HepG2 (cell line): Measurements from ENCODE around the gene FAM131A. TPM values are rescaled to one million over a fixed set of nuclear protein-coding genes. Genes with fewer than 3 reads are reported as not detected.
A peak's percentile ranks its signal among the peaks of the same experiment; 100 is the strongest.

ENCODE experiments used
- ATAC-seq: fragments of 200-7000 bp; cut with Tn5 transposase; 3 replicates; pipeline ENCODE4 v1.9.1; 2020; ENCODE audit warnings: mild to moderate bottlenecking, moderate library complexity
- BruUV-seq: library from RNA; stranded (reverse); fragments of 400-500 nt; replicated peaks from 2 replicates; lab custom pipeline; 2021; lab: Mats Ljungman, UMichigan
- CTCF ChIA-PET: fragments of 300-600 bp; formaldehyde crosslinking; extraction: SDS; loops from one replicate; lab custom pipeline; 2021; ENCODE audit warnings: low total read pairs, inconsistent platforms, low intra/inter-chr PET ratio; lab: Yijun Ruan, JAX
- POLR2A ChIA-PET: fragments of 350-600 bp; sonication (Branson Sonifier 250); formaldehyde crosslinking; loops from one replicate; lab custom pipeline; 2020; ENCODE audit warnings: antibody characterized with exemption, inconsistent platforms; lab: Yijun Ruan, JAX
- DNase-seq: peaks from one replicate; pipeline ENCODE4 v3.0.0-alpha.2; 2015; ENCODE audit warnings: low spot score
- FAIRE-seq: peaks from 3 replicates; lab custom pipeline; 2011; peaks lifted over from hg19 to GRCh38; lab: Jason Lieb, UNC
- H2AFZ ChIP-seq: one replicate; pipeline ENCODE4 v1.6.1; 2011; ENCODE audit warnings: low read length, inconsistent platforms
- H3K27ac ChIP-seq: fragments of 300-600 bp; 3 replicates; pipeline ENCODE4 v1.8.0; 2011; ENCODE audit warnings: mixed run types, mild to moderate bottlenecking, mixed read lengths, low read length, inconsistent platforms; ENCODE audit not compliant: insufficient read depth; ENCODE audit errors: extremely low read length
- H3K27me3 ChIP-seq, 2 experiments: fragments of 200-600 bp in 1 of 2; 2 replicates in 1 of 2; 3 replicates in 1 of 2; pipeline versions ENCODE4 v1.6.0 to v1.8.0; 2011; ENCODE audit warnings: low read length in 2 of 2, mild to moderate bottlenecking in 2 of 2, moderate library complexity in 2 of 2, inconsistent platforms in 1 of 2; ENCODE audit not compliant: insufficient read depth in 2 of 2, control insufficient read depth in 1 of 2
- H3K36me3 ChIP-seq, 2 experiments: fragments of 200-600 bp in 1 of 2; replicated peaks in 1 of 2; 2 replicates in 1 of 2; 3 replicates in 1 of 2; pipeline versions ENCODE4 v1.5.1 to v1.8.0; 2011; ENCODE audit warnings: low read length in 2 of 2, inconsistent platforms in 1 of 2; ENCODE audit not compliant: insufficient read depth in 2 of 2, control insufficient read depth in 1 of 2
- H3K4me1 ChIP-seq: 2 replicates; pipeline ENCODE4 v1.5.1; 2012; ENCODE audit warnings: low read length, inconsistent platforms; ENCODE audit not compliant: insufficient read depth
- H3K4me2 ChIP-seq: 2 replicates; pipeline ENCODE4 v1.6.0; 2011; ENCODE audit warnings: low read depth, low read length, inconsistent platforms
- H3K4me3 ChIP-seq, 3 experiments: fragments of 200-600 bp in 1 of 3; sonication (generic), shearing (Covaris generic) in 1 of 3; replicated peaks in 1 of 3; 2 replicates each; pipeline ENCODE4 v1.5.1; 2011 to 2016; ENCODE audit warnings: low read length in 3 of 3, inconsistent platforms in 2 of 3, low read depth in 2 of 3, mild to moderate bottlenecking in 2 of 3, control low read depth in 1 of 3, mixed read lengths in 1 of 3; ENCODE audit not compliant: insufficient read depth in 1 of 3
- H3K79me2 ChIP-seq: one replicate; pipeline ENCODE4 v1.6.1; 2011; ENCODE audit warnings: low read length, inconsistent platforms; ENCODE audit not compliant: insufficient read depth
- H3K9ac ChIP-seq: 2 replicates; pipeline ENCODE4 v1.6.0; 2011; ENCODE audit warnings: mild to moderate bottlenecking, low read depth, low read length, inconsistent platforms; ENCODE audit not compliant: insufficient read depth
- H3K9me3 ChIP-seq: 2 replicates; pipeline ENCODE4 v1.5.1; 2012; ENCODE audit warnings: mild to moderate bottlenecking, low read length
- H4K20me1 ChIP-seq: 2 replicates; pipeline ENCODE4 v1.6.0; 2011; ENCODE audit warnings: inconsistent platforms, mild to moderate bottlenecking, low read length, moderate library complexity; ENCODE audit not compliant: insufficient read depth
- ELF4 ChIP-seq: sonication (generic); formaldehyde crosslinking; IDR thresholded peaks from 2 replicates; pipeline ENCODE4 v1.5.0; 2020; ENCODE audit warnings: missing genetic modification reagents, mild to moderate bottlenecking, moderate library complexity, borderline replicate concordance
- HOXA3 ChIP-seq: sonication (generic); formaldehyde crosslinking; IDR thresholded peaks from 2 replicates; pipeline ENCODE4 v1.5.0; 2020; ENCODE audit warnings: missing genetic modification reagents
- IKZF4 ChIP-seq: sonication (generic); formaldehyde crosslinking; IDR thresholded peaks from 2 replicates; pipeline ENCODE4 v1.5.1; 2020; ENCODE audit warnings: borderline replicate concordance, mild to moderate bottlenecking, low read depth, missing genetic modification reagents; ENCODE audit errors: not compliant biosample characterization
- KLF6 ChIP-seq: IDR thresholded peaks from 2 replicates; pipeline ENCODE4 v1.8.0; 2016; ENCODE audit warnings: missing biosample characterization, missing genetic modification reagents
- SAP130 ChIP-seq: IDR thresholded peaks from 2 replicates; pipeline ENCODE4 v1.6.1; 2016; ENCODE audit warnings: low read depth
- TOE1 ChIP-seq: sonication (generic); formaldehyde crosslinking; IDR thresholded peaks from 2 replicates; pipeline ENCODE4 v1.4.0; 2020; ENCODE audit warnings: mild to moderate bottlenecking, missing genetic modification reagents
- YY1 ChIP-seq: IDR thresholded peaks from 2 replicates; pipeline ENCODE4 v1.6.1; 2011; ENCODE audit warnings: low read length, low read depth, moderate library complexity, mild to moderate bottlenecking; ENCODE audit not compliant: insufficient read depth, insufficient replicate concordance
- ZFX ChIP-seq: sonication (generic); formaldehyde crosslinking; IDR thresholded peaks from 2 replicates; pipeline ENCODE4 v1.4.0; 2020; ENCODE audit warnings: mild to moderate bottlenecking, low read depth, missing genetic modification reagents, moderate library complexity
- ZNF17 ChIP-seq: sonication (generic); formaldehyde crosslinking; IDR thresholded peaks from 2 replicates; pipeline ENCODE4 v1.5.0; 2020; ENCODE audit warnings: mild to moderate bottlenecking, missing genetic modification reagents
- ZNF546 ChIP-seq: sonication (generic); formaldehyde crosslinking; conservative IDR thresholded peaks from 2 replicates; pipeline ENCODE4 v1.8.1; 2023; ENCODE audit warnings: mild to moderate bottlenecking, missing genetic modification reagents
- ZNF777 ChIP-seq: sonication (generic); formaldehyde crosslinking; IDR thresholded peaks from 2 replicates; pipeline ENCODE4 v1.4.0; 2020; ENCODE audit warnings: missing genetic modification reagents
- WGBS: methylation state at CpG from one replicate; pipeline ENCODE4 v1.1.6; 2017; ENCODE audit warnings: low lambda C conversion rate; 5-methylcytosine and 5-hydroxymethylcytosine counted together
- in situ Hi-C: cut with HindIII; loops from 2 replicates; pipeline ENCODE4 v1.10.0; 2017; ENCODE audit warnings: low pct_unique_long_range_greater_than_20kb; ENCODE audit not compliant: extremely low pct_ligation_motif_present
- intact Hi-C: fragments of 100-400 bp; cut with micrococcal nuclease; formaldehyde crosslinking; loops from one replicate; pipeline ENCODE4 v1.10.0; 2022; ENCODE audit not compliant: unreplicated experiment
- polyA plus RNA-seq, 8 experiments: library from polyadenylated mRNA; depleted of rRNA in 3 of 8; stranded (reverse) in 7 of 8; unstranded in 1 of 8; fragments of >200 nt; fragmentation: Illumina TruSeq in 4 of 8; extraction: Trizol in 4 of 8; gene quantifications; 2 replicates each; pipeline versions ENCODE4 v1.2.1 to v1.2.3, GENCODE V29; 2011 to 2016; ENCODE audit warnings: low read depth in 4 of 8, missing spikeins in 1 of 8, mixed read lengths in 1 of 8; ENCODE audit not compliant: insufficient read depth in 1 of 8
- total RNA-seq, 5 experiments: library from RNA; depleted of rRNA; stranded (reverse); fragments of >200 nt; fragmentation: Illumina TruSeq; extraction: Trizol; gene quantifications; 2 replicates each; pipeline ENCODE4 v1.2.3, GENCODE V29; 2016; ENCODE audit warnings: low read depth in 1 of 5
- TF ChIP-seq, protein P1 (sequence below): sonication (generic); formaldehyde crosslinking; conservative IDR thresholded peaks from 2 replicates; pipeline ENCODE4 v1.4.0; 2020; ENCODE audit warnings: mild to moderate bottlenecking, missing genetic modification reagents, moderate library complexity
- TF ChIP-seq, protein P2 (sequence below): sonication (generic); formaldehyde crosslinking; IDR thresholded peaks from 2 replicates; pipeline ENCODE4 v1.4.0; 2020; ENCODE audit warnings: missing genetic modification reagents
- TF ChIP-seq, protein P3 (sequence below): sonication (generic); formaldehyde crosslinking; IDR thresholded peaks from 2 replicates; pipeline ENCODE4 v1.5.0; 2020; ENCODE audit warnings: missing genetic modification reagents
- TF ChIP-seq, protein P4 (sequence below): sonication (generic); formaldehyde crosslinking; IDR thresholded peaks from 2 replicates; pipeline ENCODE4 v1.5.1; 2020; ENCODE audit warnings: mild to moderate bottlenecking, moderate library complexity, missing genetic modification reagents

The FAM131A gene
- total and polyA plus RNA-seq, 2 of the 13 experiments (the other 11 are each of a cell fraction or from before 2014, with no cell fraction given): 9.2 to 9.3 TPM

GRCh38 chr3:184361532-184361931, 24.1 kb downstream of the FAM131A start, which contains the start of the genes CLCN2 and POLR2H:
Gene CLCN2, minus strand, starts transcription at chr3:184361605. Its CDS starts 126 bp downstream, at chr3:184361479.
Gene POLR2H, plus strand, starts transcription at chr3:184361710. Its CDS starts 1,783 bp downstream, at chr3:184363493.
- Histone ChIP-seq H3K4me2 (peak within 1 kb of the TSS; percentile 100), H3K27ac (peak within 1 kb of the TSS; percentile 97), H2AFZ (no peak within 1 kb of the TSS), H3K36me3 (peaks cover 12 to 30% of the 10 kb centered on the region in 2 experiments), H3K9me3 (no peaks in the 10 kb centered on the region), H3K9ac (peak within 1 kb of the TSS; percentile 97), H3K27me3 (no peaks in the 10 kb centered on the region; a peak in 1 of 5 replicates), H4K20me1 (peaks cover 7% of the 10 kb centered on the region; the same call in 1 of the 2 replicates), H3K4me3 (peak within 1 kb of the TSS; percentile 93 to 96 (median 96)), H3K79me2 (peaks cover 31% of the 10 kb centered on the region), H3K4me1 (peaks cover 44% of the 10 kb centered on the region)
- no CpG with 5 or more reads among the region's 56 CpGs for WGBS
- ATAC-seq (peak; percentile 74), FAIRE-seq (no peak), DNase-seq (peak; percentile 53)
- ChIA-PET CTCF (no interaction called here), POLR2A (interaction anchor here (1.4 to 2.9 kb wide), 10 partner anchors 10 to 176 kb away, joined by 3 to 18 read pairs (median 8); partner anchors contain the start of genes ABCF3, CHRD and FAM131A)
- BruUV-seq: no TSS peak
- intact Hi-C loops (no loop called here), in situ Hi-C loops (no loop called here)
- TF ChIP-seq YY1: peak; percentile 53
- TF ChIP-seq ZNF777: peak; percentile 69; the same call in 1 of the 2 replicates
- TF ChIP-seq, protein P1, sequence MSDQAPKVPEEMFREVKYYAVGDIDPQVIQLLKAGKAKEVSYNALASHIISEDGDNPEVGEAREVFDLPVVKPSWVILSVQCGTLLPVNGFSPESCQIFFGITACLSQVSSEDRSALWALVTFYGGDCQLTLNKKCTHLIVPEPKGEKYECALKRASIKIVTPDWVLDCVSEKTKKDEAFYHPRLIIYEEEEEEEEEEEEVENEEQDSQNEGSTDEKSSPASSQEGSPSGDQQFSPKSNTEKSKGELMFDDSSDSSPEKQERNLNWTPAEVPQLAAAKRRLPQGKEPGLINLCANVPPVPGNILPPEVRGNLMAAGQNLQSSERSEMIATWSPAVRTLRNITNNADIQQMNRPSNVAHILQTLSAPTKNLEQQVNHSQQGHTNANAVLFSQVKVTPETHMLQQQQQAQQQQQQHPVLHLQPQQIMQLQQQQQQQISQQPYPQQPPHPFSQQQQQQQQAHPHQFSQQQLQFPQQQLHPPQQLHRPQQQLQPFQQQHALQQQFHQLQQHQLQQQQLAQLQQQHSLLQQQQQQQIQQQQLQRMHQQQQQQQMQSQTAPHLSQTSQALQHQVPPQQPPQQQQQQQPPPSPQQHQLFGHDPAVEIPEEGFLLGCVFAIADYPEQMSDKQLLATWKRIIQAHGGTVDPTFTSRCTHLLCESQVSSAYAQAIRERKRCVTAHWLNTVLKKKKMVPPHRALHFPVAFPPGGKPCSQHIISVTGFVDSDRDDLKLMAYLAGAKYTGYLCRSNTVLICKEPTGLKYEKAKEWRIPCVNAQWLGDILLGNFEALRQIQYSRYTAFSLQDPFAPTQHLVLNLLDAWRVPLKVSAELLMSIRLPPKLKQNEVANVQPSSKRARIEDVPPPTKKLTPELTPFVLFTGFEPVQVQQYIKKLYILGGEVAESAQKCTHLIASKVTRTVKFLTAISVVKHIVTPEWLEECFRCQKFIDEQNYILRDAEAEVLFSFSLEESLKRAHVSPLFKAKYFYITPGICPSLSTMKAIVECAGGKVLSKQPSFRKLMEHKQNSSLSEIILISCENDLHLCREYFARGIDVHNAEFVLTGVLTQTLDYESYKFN (CRISPR knock-in tag): 0 out of 2 replicates have a peak, but pooled peaks have one; percentile 19
- TF ChIP-seq ZNF17 (CRISPR knock-in tag): no peak
- TF ChIP-seq TOE1 (CRISPR knock-in tag): no peak
- TF ChIP-seq, protein P2, sequence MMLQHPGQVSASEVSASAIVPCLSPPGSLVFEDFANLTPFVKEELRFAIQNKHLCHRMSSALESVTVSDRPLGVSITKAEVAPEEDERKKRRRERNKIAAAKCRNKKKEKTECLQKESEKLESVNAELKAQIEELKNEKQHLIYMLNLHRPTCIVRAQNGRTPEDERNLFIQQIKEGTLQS (CRISPR knock-in tag): peak; percentile 22; the same call in 1 of the 2 replicates
- no peak for TF ChIP-seq KLF6 (CRISPR knock-in tag)
- TF ChIP-seq, protein P3, sequence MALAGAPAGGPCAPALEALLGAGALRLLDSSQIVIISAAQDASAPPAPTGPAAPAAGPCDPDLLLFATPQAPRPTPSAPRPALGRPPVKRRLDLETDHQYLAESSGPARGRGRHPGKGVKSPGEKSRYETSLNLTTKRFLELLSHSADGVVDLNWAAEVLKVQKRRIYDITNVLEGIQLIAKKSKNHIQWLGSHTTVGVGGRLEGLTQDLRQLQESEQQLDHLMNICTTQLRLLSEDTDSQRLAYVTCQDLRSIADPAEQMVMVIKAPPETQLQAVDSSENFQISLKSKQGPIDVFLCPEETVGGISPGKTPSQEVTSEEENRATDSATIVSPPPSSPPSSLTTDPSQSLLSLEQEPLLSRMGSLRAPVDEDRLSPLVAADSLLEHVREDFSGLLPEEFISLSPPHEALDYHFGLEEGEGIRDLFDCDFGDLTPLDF (CRISPR knock-in tag): 0 out of 2 replicates have a peak, but pooled peaks have one; percentile 61
- no peak for TF ChIP-seq ZNF546 (CRISPR knock-in tag)
- TF ChIP-seq HOXA3 (CRISPR knock-in tag): peak; percentile 44
- TF ChIP-seq SAP130 (CRISPR knock-in tag): peak; percentile 49
- no peak for TF ChIP-seq ELF4
- TF ChIP-seq, protein P4, sequence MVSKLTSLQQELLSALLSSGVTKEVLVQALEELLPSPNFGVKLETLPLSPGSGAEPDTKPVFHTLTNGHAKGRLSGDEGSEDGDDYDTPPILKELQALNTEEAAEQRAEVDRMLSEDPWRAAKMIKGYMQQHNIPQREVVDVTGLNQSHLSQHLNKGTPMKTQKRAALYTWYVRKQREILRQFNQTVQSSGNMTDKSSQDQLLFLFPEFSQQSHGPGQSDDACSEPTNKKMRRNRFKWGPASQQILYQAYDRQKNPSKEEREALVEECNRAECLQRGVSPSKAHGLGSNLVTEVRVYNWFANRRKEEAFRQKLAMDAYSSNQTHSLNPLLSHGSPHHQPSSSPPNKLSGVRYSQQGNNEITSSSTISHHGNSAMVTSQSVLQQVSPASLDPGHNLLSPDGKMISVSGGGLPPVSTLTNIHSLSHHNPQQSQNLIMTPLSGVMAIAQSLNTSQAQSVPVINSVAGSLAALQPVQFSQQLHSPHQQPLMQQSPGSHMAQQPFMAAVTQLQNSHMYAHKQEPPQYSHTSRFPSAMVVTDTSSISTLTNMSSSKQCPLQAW: no peak
- TF ChIP-seq IKZF4: no peak
- peak; percentile 73; the same call in 1 of the 2 replicates for TF ChIP-seq ZFX (CRISPR knock-in tag)
